B cell (primary cell): Measurements from ENCODE around the gene GPN1. TPM values are rescaled to one million over a fixed set of nuclear protein-coding genes. Genes with fewer than 3 reads are reported as not detected.
"Not testable (repeated sequence)": the region's sequence is repeated elsewhere in the genome, so short reads cannot be mapped to it uniquely, and the experiment has no call there.

Experiments
- ATAC-seq: fragments of 200-7000 bp; cut with Tn5 transposase; one replicate; pipeline ENCODE4 v1.10.0; 2021; ENCODE audit warnings: low read depth, mild to moderate bottlenecking, moderate number of reproducible peaks, moderate library complexity
- CTCF ChIA-PET: fragments of 350-600 bp; sonication (Branson Sonifier 250); formaldehyde crosslinking; loops from one replicate; lab custom pipeline; 2021; ENCODE audit warnings: antibody characterized with exemption, inconsistent platforms; lab: Charles Lee
- POLR2A ChIA-PET: fragments of 350-600 bp; sonication (Branson Sonifier 250); formaldehyde crosslinking; loops from one replicate; lab custom pipeline; 2021; ENCODE audit warnings: antibody characterized with exemption; lab: Charles Lee
- DNase-seq: peaks from one replicate; pipeline ENCODE4 v3.0.0; 2013
- H2AFZ ChIP-seq: 2 replicates; pipeline ENCODE4 v1.6.1; 2012; ENCODE audit warnings: mild to moderate bottlenecking, low read depth, low read length; ENCODE audit not compliant: insufficient read depth, poor library complexity, severe bottlenecking
- H3K27ac ChIP-seq, 2 donors: 1 replicate in 1 of 2; 2 replicates in 1 of 2; pipeline ENCODE4 v1.5.1; 2012 to 2013; ENCODE audit warnings: low read length in 2 of 2, mild to moderate bottlenecking in 2 of 2, moderate library complexity in 1 of 2
- H3K27me3 ChIP-seq, 4 experiments: fragments of 200-600 bp in 1 of 4; sonication (generic) in 1 of 4; replicated peaks in 1 of 4; 1 replicate in 2 of 4; 2 replicates in 2 of 4; pipeline versions ENCODE4 v1.6.1 to v1.7.0; 2013 to 2016; ENCODE audit warnings: low read length in 3 of 4, mild to moderate bottlenecking in 2 of 4, mixed read lengths in 1 of 4, moderate library complexity in 1 of 4; ENCODE audit not compliant: insufficient read depth in 4 of 4, control insufficient read depth in 3 of 4; ENCODE audit errors: control extremely low read depth in 1 of 4
- H3K36me3 ChIP-seq, 2 experiments: replicated peaks in 1 of 2; 1 replicate in 1 of 2; 2 replicates in 1 of 2; pipeline versions ENCODE4 v1.6.1 to v1.7.1; 2013; ENCODE audit warnings: low read length in 1 of 2; ENCODE audit not compliant: insufficient read depth in 2 of 2, control insufficient read depth in 1 of 2; ENCODE audit errors: control extremely low read depth in 1 of 2, extremely low read depth in 1 of 2
- H3K4me1 ChIP-seq, 2 donors: fragments of 200-600 bp in 1 of 2; sonication (generic) in 1 of 2; 1 replicate in 1 of 2; 2 replicates in 1 of 2; pipeline versions ENCODE4 v1.5.1 to v1.6.1; 2013 to 2017; ENCODE audit warnings: low read length in 2 of 2; ENCODE audit not compliant: control insufficient read depth in 2 of 2, insufficient read depth in 2 of 2
- H3K4me2 ChIP-seq: replicated peaks from 2 replicates; pipeline ENCODE3; 2012; ENCODE audit warnings: mild to moderate bottlenecking, low read depth, low read length; ENCODE audit not compliant: poor library complexity, severe bottlenecking
- H3K4me3 ChIP-seq, 5 experiments: fragments of 200-600 bp in 1 of 5; sonication (generic) in 1 of 5; 1 replicate in 3 of 5; 2 replicates in 2 of 5; pipeline versions ENCODE4 v1.5.1 to v1.7.0; 2011 to 2016; ENCODE audit warnings: low read length in 4 of 5, mild to moderate bottlenecking in 4 of 5, low read depth in 2 of 5, control low read depth in 1 of 5, moderate library complexity in 1 of 5; ENCODE audit not compliant: insufficient read depth in 1 of 5; ENCODE audit errors: control extremely low read depth in 1 of 5, extremely low read depth in 1 of 5
- H3K79me2 ChIP-seq: fragments of 200-600 bp; sonication (generic); one replicate; pipeline ENCODE4 v1.6.0; 2016; ENCODE audit warnings: low read length; ENCODE audit not compliant: control insufficient read depth, insufficient read depth
- H3K9ac ChIP-seq: fragments of 200-600 bp; sonication (generic); 2 replicates; pipeline ENCODE4 v1.6.1; 2017; ENCODE audit warnings: mild to moderate bottlenecking, low read length, moderate library complexity
- H3K9me3 ChIP-seq, 3 donors: one replicate each; pipeline versions ENCODE4 v1.6.1 to v1.7.1; 2013; ENCODE audit warnings: low read length in 2 of 3; ENCODE audit not compliant: control insufficient read depth in 2 of 3, insufficient read depth in 1 of 3; ENCODE audit errors: control extremely low read depth in 1 of 3
- H4K20me1 ChIP-seq: 2 replicates; pipeline ENCODE4 v1.6.0; 2012; ENCODE audit warnings: mild to moderate bottlenecking, low read length; ENCODE audit not compliant: insufficient read depth, control insufficient read depth, poor library complexity, severe bottlenecking
- H3K27ac Mint-ChIP-seq: one replicate; pipeline ENCODE4 v1.8.0; 2021; ENCODE audit warnings: mixed read lengths
- H3K27me3 Mint-ChIP-seq: one replicate; pipeline ENCODE4 v1.8.0; 2021; ENCODE audit warnings: mixed read lengths
- H3K4me1 Mint-ChIP-seq: one replicate; pipeline ENCODE4 v1.8.0; 2021; ENCODE audit warnings: mixed read lengths
- H3K4me3 Mint-ChIP-seq: one replicate; pipeline ENCODE4 v1.8.0; 2021; ENCODE audit warnings: mixed read lengths
- H3K9me3 Mint-ChIP-seq: one replicate; pipeline ENCODE4 v1.8.0; 2022; ENCODE audit warnings: mixed read lengths; ENCODE audit not compliant: insufficient read depth
- CTCF ChIP-seq: fragments of 200-600 bp; IDR thresholded peaks from one replicate; pipeline ENCODE4 v1.8.0; 2022; ENCODE audit warnings: antibody characterized with exemption, mild to moderate bottlenecking
- EZH2 ChIP-seq: IDR thresholded peaks from 2 replicates; pipeline ENCODE4 v1.6.1; 2012; ENCODE audit warnings: borderline replicate concordance, low read depth, mild to moderate bottlenecking, moderate library complexity, low read length; ENCODE audit not compliant: insufficient read depth, poor library complexity, severe bottlenecking
- WGBS: methylation state at CpG from one replicate; pipeline ENCODE4 v1.1.5; 2013; ENCODE audit warnings: missing lambda C conversion rate; ENCODE audit not compliant: insufficient coverage; 5-methylcytosine and 5-hydroxymethylcytosine counted together
- intact Hi-C: fragments of 100-400 bp; cut with micrococcal nuclease; formaldehyde crosslinking; loops from one replicate; pipeline ENCODE4 v1.10.0; 2022
- polyA plus RNA-seq: library from polyadenylated mRNA; depleted of rRNA; stranded (reverse); fragments of >200 nt; gene quantifications from 2 replicates; pipeline ENCODE4 v1.2.3, GENCODE V29; 2012
- total RNA-seq, 2 donors: library from RNA; stranded (reverse); fragments of 120-200 nt in 1 of 2; gene quantifications; 1 replicate in 1 of 2; 2 replicates in 1 of 2; pipeline versions ENCODE4 v1.2.3 to v1.2.4, GENCODE V29; 2013 to 2022

GPN1 gene
- total and polyA plus RNA-seq, 2 donors (not counting 1 experiment from before 2014, with no cell fraction given), result 17.5 to 26.0 TPM

GRCh38 chr2:27622921-27623384, 5.9 kb upstream of the GPN1 start:
- Mint-ChIP-seq H3K27me3 (no peaks in the 10 kb centered on the region), H3K9me3 (no peaks in the 10 kb centered on the region), H3K27ac (no peak overlapping the region), H3K4me3 (no peak overlapping the region), H3K4me1 (peaks cover 12% of the 10 kb centered on the region)
- Histone ChIP-seq H4K20me1 (no peaks in the 10 kb centered on the region), H3K27ac (no peak overlapping the region), H3K79me2 (no peaks in the 10 kb centered on the region), H3K27me3 (no peaks in the 10 kb centered on the region), H2AFZ (no peak overlapping the region), H3K36me3 (peaks cover 0 to 44% of the 10 kb centered on the region in 2 experiments), H3K9me3 (no peaks in the 10 kb centered on the region), H3K4me2 (no peak overlapping the region), H3K4me1 (peaks cover 2% of the 10 kb centered on the region in 2 donors), H3K4me3 (no peak overlapping the region), H3K9ac (no peak overlapping the region)
- TF ChIP-seq EZH2 (no peak), CTCF (no peak)
- intact Hi-C loops, result no loop called here
- POLR2A ChIA-PET, result no interaction called here
- ATAC-seq (no peak), DNase-seq (no peak)
- WGBS, result 83% methylated on average over 2 of the region's 3 CpGs
- CTCF ChIA-PET, result no interaction called here

DNA sequence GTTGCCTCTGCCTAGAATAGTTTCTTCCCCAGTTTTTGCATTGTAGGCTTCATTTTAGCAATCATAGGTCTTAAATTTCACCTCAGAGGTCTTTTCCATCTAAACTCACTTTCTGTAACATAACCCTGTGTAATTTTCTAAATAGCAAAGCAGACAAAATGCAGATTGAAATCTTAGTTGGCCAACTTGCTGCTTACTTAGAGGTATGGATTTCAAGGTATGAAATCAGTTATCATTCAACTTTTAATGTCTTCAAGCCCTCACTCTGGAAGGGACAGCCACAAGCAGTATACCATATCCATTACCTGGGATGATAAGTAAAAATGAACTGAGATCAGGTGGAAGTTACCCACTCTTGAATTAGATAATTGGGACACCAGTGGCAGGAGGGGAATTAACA, 3.9 kb upstream of the GPN1 start:
- H3K27me3 ChIP-seq, result no peaks in the 10 kb centered on the region
- H3K4me1 Mint-ChIP-seq, result peaks cover 16% of the 10 kb centered on the region
- ChIA-PET CTCF (no interaction called here), POLR2A (no interaction called here)
- no peak overlapping the region for H3K27ac Mint-ChIP-seq
- no peak overlapping the region for H3K4me3 Mint-ChIP-seq
- TF ChIP-seq CTCF (no peak), EZH2 (no peak)
- no peaks in the 10 kb centered on the region for H3K9me3 Mint-ChIP-seq
- H3K4me3 ChIP-seq, result no peak overlapping the region
- intact Hi-C loops, result loop anchor here (5.0 kb wide), 1 partner anchor 198 kb away; the partner anchor contains the start of gene NRBP1
- H3K9ac ChIP-seq, result no peak overlapping the region
- H4K20me1 ChIP-seq, result no peaks in the 10 kb centered on the region
- no peak overlapping the region for H3K4me2 ChIP-seq
- H2AFZ ChIP-seq, result no peak overlapping the region
- H3K4me1 ChIP-seq, result peaks cover 10 to 16% of the 10 kb centered on the region in 2 donors
- DNase-seq (no peak), ATAC-seq (no peak)
- peaks cover 11% of the 10 kb centered on the region for H3K79me2 ChIP-seq
- H3K9me3 ChIP-seq, result no peaks in the 10 kb centered on the region
- peaks cover 0 to 36% of the 10 kb centered on the region in 2 experiments for H3K36me3 ChIP-seq
- H3K27ac ChIP-seq, result no peak overlapping the region
- no peaks in the 10 kb centered on the region for H3K27me3 Mint-ChIP-seq

- H3K4me1 Mint-ChIP-seq, result peaks cover 22% of the 10 kb centered on the region
- intact Hi-C loops, result loop anchor here (5.0 kb wide), 1 partner anchor 199 kb away; the partner anchor contains the start of gene NRBP1
- peaks cover 25% of the 10 kb centered on the region for H3K79me2 ChIP-seq
- H3K9ac ChIP-seq, H3K9me3 ChIP-seq, H3K4me2 ChIP-seq, ATAC-seq, POLR2A ChIA-PET, H3K27ac ChIP-seq, H3K27ac Mint-ChIP-seq, H3K9me3 Mint-ChIP-seq, DNase-seq, H2AFZ ChIP-seq, H3K4me3 Mint-ChIP-seq, H3K27me3 ChIP-seq, H3K4me3 ChIP-seq, H4K20me1 ChIP-seq, H3K27me3 Mint-ChIP-seq: not testable (repeated sequence)
- peaks cover 0 to 35% of the 10 kb centered on the region in 2 experiments for H3K36me3 ChIP-seq
- peaks cover 10 to 17% of the 10 kb centered on the region in 2 donors for H3K4me1 ChIP-seq
- CTCF ChIA-PET, result interaction anchor here (2.0 kb wide), 1 partner anchor 55 kb away, joined by 6 read pairs; no protein-coding TSS in a partner anchor
- WGBS, result no CpG with 5 or more reads among the region's 1 CpG
These were observed 2.5 kb upstream of the GPN1 start for GRCh38 chr2:27626323-27626722.
